NB4 (cell line): ENCODE data around the gene FHL3.
A peak's percentile ranks its signal among the peaks of the same experiment; 100 is the strongest.

Source experiments
- DNase-seq: peaks from one replicate; pipeline ENCODE4 v3.0.0; 2010; ENCODE audit warnings: low read depth
- H3K4me3 ChIP-seq: one replicate; pipeline ENCODE4 v1.5.1; 2011; ENCODE audit warnings: mild to moderate bottlenecking, low read depth, low read length, moderate library complexity
- CTCF ChIP-seq: IDR thresholded peaks from one replicate; pipeline ENCODE4 v1.5.1; 2012; ENCODE audit warnings: low read depth, low read length
- MYC ChIP-seq: IDR thresholded peaks from 2 replicates; pipeline ENCODE4 v1.6.1; 2011; ENCODE audit warnings: low read depth, low read length
- POLR2A ChIP-seq: IDR thresholded peaks from 2 replicates; pipeline ENCODE4 v1.6.1; 2011; ENCODE audit warnings: mild to moderate bottlenecking; ENCODE audit not compliant: insufficient read length; ENCODE audit errors: extremely low read depth
- TF ChIP-seq, protein P1 (sequence below): IDR thresholded peaks from 2 replicates; pipeline ENCODE4 v1.6.1; 2011; ENCODE audit warnings: low read depth, low read length

Gene FHL3

GRCh38 chr1:38004284-38005108, 818 bp downstream of the FHL3 start:
- DNase-seq, result peak; percentile 72
- no peak for TF ChIP-seq MYC
- no peak for TF ChIP-seq CTCF
- TF ChIP-seq, protein P1, sequence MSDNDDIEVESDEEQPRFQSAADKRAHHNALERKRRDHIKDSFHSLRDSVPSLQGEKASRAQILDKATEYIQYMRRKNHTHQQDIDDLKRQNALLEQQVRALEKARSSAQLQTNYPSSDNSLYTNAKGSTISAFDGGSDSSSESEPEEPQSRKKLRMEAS, result no peak
- no peak for TF ChIP-seq POLR2A

GRCh38 chr1:38003261-38004250, 1.8 kb downstream of the FHL3 start:
- TF ChIP-seq CTCF (no peak), MYC (no peak), POLR2A (no peak)
- TF ChIP-seq, protein P1, result peak; percentile 22; the same call in 1 of the 2 replicates
- DNase-seq, result peak; percentile 57
- peak overlapping the region; percentile 92 for H3K4me3 ChIP-seq

More at GRCh38 chr1:38004284-38005108, 818 bp downstream of the FHL3 start:
- peak overlapping the region; percentile 92 for H3K4me3 ChIP-seq

- H3K4me3 ChIP-seq, result peak overlapping the region; percentile 45
- peak; percentile 26 for DNase-seq
- no peak for TF ChIP-seq POLR2A
- TF ChIP-seq MYC, result 0 out of 2 replicates have a peak, but pooled peaks have one; percentile 18
Observed at GRCh38 chr1:38000529-38001455, 4.5 kb downstream of the FHL3 start.

DNA sequence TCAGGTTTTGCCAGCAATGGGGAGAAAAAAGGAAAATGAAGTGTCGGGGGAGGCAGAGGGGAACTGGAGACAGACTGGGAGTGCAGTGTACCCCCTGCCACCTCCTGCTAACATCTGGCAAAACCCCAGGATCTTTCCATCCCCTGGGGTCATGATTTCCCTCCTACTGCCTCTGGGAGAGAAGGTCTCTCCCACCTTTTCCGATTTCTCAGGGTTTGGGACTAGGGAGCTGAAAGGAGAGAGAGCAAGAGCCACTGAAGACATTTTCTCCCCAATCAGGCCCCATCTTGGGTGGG, 5.1 kb downstream of the FHL3 start:
- no peak for DNase-seq

GRCh38 chr1:37999430-38000232, 5.7 kb downstream of the FHL3 start:
- TF ChIP-seq CTCF (no peak), MYC (peak; percentile 45; the same call in 1 of the 2 replicates)
- H3K4me3 ChIP-seq, result peak overlapping the region; percentile 45
- DNase-seq, result peak; percentile 88

More for the DNA sequence above, 5.1 kb downstream of the FHL3 start:
- TF ChIP-seq, protein P1, result no peak
- TF ChIP-seq POLR2A (no peak), CTCF (no peak)
- H3K4me3 ChIP-seq, result peak overlapping the region; percentile 45
